Stimulated activated CD4-positive, alpha-beta T cell treated with anti-CD3 and anti-CD28 coated beads, TNF-alpha, amount 100 ng/mL, for 4 hours (primary cell): ENCODE measurements around the gene NTMT2.

Experiments
- DNase-seq, 3 experiments: peaks; one replicate each; pipeline ENCODE4 v3.0.0-alpha.2; 2020; ENCODE audit warnings: low read depth in 3 of 3

NTMT2 gene

DNA sequence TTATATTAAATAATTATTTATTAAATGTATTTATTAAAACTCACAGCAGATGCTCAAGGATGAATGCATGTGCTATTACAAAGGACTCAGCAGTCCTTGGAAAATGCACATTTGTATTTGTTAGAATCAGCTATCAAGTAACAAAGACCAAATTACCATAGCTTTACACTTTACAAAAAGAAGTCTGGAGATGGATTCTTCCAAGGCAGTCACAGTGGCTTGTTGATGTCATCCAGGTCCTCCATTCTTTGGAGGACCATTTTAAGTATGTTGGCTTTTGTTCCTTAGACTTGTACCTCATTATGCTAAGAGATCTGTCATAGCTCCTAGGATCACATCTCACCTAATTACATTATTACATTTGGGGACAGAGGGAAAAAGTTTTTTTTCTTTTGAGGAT lies 63.4 kb downstream of the NTMT2 start:
- DNase-seq, result no peak

DNA sequence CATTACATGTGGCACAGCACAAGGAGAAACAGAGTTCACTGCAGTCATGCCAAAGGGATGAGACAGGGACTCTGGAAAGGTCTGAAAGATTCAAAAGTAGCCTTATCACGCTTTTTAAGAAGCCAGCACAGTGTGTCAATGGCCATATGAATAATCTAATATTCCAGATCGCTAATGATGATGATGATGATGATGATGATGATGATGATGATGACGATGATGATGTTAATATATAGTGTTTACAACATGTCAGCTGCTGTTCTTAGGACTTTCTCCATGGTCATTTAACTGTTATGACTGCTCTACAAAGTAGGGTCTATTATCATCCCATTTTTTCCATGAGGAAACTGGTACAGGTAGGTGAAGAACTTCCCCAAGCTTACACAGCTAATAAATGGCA lies 64.4 kb downstream of the NTMT2 start:
- DNase-seq, result no peak

DNA sequence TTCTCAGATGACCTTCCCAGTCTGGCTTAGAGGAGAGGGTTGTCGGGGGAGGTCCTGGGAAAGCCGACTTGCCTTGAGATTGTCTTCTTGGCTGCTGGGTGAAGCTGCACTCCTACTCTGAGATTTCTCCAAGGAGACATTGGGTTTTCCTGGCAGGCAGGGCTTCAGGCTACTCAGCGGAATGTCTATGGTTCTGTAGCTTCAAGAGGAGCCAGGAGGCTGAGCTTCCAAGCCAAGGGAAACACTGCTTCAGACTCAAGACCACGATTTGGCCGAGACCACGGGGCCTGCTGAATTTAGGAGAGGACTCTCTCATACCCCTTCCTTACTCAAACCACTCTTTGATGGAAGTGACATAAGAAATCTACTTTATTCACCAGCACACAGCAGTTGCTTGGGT lies 67.8 kb downstream of the NTMT2 start:
- no peak for DNase-seq

DNA sequence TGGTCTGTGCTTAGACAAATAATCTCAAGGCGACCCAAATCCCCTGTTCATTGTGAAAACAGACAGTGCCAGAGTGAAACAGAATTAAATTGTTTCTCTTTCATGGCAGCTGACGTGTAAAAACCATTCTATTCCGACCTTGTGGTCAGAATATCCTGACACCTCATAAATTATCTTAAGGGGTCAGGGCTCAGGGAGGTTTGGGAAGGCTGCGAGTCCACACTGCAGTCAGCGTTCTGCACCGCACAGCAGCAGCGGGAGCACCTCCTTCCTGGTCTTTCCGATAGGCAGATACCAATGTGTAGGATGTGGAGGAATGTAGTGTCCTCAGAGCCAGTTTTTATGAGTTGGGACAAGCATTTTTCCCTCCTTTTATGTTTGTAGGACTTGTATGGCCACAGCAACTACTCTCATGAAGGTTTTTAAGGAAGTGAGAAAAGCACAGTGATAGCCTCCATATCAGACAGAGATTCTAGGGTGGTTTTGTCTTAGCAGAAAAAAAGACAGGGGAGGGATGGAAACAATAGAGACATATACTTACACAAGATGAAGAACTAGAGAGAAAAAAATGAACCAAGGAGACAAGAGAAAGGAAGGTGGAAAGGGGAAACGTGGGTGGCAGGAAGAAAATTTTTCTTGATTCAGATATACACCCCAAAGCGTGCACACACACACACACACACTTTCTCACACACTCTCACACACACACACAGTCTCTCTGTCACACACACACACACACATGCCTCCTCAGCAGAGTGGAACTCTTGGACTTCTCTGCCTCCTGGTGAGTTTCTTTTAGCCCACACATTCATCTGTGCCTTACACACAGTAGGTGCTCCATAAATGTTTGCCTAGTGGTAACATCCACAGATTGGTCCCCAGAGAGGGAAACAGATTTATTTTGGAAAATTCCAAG lies 68.6 kb downstream of the NTMT2 start:
- no peak for DNase-seq

DNA sequence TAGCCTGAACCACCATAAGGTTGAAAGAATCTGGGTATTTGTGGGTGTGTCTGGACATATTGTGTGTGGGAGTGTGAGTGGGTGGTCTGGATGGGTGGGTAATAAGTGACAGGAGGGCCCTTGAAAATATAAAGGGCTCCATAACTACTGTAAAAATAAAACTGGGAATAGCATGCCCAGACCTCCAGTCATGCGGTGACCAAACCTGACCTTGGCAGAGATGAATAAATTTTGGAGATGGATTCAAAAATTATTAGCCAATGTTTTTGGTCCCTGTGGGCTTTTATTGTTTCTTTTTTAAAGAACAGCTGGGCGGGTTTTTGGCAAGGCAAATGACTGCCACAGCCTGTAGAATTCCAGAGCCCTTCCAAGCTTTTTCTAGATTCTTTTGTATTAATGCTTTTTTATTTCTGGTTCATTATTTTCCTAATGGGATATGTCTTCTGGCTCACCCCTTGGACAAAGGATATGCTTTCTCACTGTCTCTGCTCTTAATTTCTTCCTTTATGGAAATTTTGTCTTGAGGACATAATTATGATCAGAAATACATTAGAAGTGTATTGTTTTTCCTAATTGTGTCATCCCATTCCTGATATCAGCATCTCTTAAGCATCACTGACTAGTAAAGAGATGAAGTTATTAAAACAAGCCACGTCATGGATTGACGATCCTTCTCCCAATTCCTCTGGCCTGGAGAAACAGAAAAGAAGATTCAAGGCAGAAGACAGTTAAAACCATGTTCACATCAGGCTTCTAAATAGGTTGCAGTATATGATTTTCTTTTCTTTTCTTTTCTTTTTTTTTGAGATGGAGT lies 69.5 kb downstream of the NTMT2 start:
- DNase-seq, result no peak

DNA sequence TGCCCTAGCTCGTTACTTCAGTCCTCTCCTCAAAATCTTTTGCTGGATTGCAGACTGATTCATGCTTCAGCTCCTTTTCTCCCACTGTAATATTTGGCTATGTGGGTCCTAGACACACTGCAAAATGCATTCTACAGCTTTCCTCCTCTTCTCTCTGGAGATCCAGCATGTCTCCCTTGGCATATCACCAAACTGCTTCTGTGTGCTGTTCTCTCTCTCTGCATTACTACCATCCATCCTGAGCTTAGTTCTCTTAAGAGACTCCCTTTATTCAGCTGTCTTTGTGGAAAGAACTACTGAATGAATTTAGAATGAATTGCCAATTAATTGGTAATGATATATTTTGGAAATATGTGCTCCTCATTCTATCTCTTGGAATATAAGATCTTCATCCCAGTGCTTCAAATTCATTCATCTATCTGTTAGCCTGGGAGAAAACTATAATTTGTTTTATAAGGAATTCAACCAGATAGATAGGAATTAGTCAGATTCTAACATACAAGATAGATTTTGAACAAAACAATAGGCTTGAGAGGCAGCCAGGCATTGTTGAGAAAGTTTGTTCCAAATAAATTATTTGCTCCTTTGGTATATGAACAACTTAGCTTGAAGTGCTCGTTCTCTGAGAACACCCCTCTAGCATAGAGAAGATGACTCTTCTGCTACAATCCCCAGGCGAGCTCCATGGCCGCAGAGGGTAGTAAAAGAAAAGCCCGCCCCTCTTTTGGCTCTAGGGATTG lies 71.9 kb downstream of the NTMT2 start:
- no peak for DNase-seq

DNA sequence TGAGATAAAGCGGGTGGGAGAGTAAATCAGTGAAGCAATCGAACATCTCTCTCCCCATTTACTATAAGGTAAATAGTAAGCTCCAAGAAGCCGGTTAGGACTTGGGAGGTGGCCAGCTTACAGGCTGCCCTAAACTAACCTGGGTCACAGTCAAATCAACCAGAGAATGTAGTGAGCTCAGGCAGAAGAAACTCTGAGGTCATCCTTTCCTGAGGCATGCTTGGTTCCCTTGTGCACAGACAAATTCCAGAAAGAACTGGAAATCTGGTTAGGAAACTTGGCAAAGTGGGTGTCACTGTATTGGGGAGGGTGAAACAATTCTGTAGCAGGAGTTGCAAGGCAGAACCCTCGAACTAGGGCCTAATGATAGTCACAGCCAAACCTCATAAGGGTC lies 72.5 kb downstream of the NTMT2 start:
- DNase-seq, result no peak
